SK-N-SH (cell line): ENCODE measurements around the gene ARHGEF6. TPM values are rescaled to one million over a fixed set of nuclear protein-coding genes. Genes with fewer than 3 reads are reported as not detected.

Source experiments
- CTCF ChIA-PET: fragments of 300-600, 350-600 bp; formaldehyde crosslinking; extraction: SDS; loops from one replicate; lab custom pipeline; 2021; lab: Yijun Ruan, JAX
- POLR2A ChIA-PET: fragments of 350-600 bp; sonication (Branson Sonifier 250); formaldehyde crosslinking; extraction: SDS; loops from one replicate; lab custom pipeline; 2020; ENCODE audit warnings: antibody characterized with exemption, inconsistent platforms; lab: Yijun Ruan, JAX
- DNase-seq: peaks from one replicate; pipeline ENCODE4 v3.0.0; 2012
- H2AFZ ChIP-seq: fragments of 200-600 bp; sonication (generic); 2 replicates; pipeline ENCODE4 v1.8.1; 2016; ENCODE audit warnings: antibody characterized with exemption, mild to moderate bottlenecking, low read depth
- H3F3A ChIP-seq: fragments of 200-600 bp; sonication (generic); replicated peaks from 2 replicates; pipeline ENCODE3; 2016; ENCODE audit warnings: antibody characterized with exemption, mild to moderate bottlenecking; ENCODE audit not compliant: insufficient read depth
- H3K27ac ChIP-seq, 2 experiments: fragments of 200-500 bp in 1 of 2; fragments of 200-600 bp in 1 of 2; sonication (Bioruptor generic) in 1 of 2; sonication (generic), shearing (Covaris generic) in 1 of 2; 2 replicates each; pipeline versions ENCODE4 v1.5.1 to v1.6.1; 2014 to 2016; ENCODE audit warnings: low read depth in 2 of 2, inconsistent platforms in 1 of 2, low read length in 1 of 2, mild to moderate bottlenecking in 1 of 2, mixed read lengths in 1 of 2
- H3K27me3 ChIP-seq: fragments of 200-600 bp; sonication (generic), shearing (Covaris generic); 2 replicates; pipeline ENCODE4 v1.6.1; 2016; ENCODE audit warnings: mixed run types; ENCODE audit not compliant: insufficient read depth
- H3K36me3 ChIP-seq, 2 experiments: fragments of 200-500 bp in 1 of 2; fragments of 200-600 bp in 1 of 2; sonication (Bioruptor generic) in 1 of 2; sonication (generic) in 1 of 2; replicated peaks in 1 of 2; 2 replicates each; pipeline versions ENCODE3 to v1.5.1; 2014 to 2016; ENCODE audit warnings: low read length in 1 of 2, mild to moderate bottlenecking in 1 of 2; ENCODE audit not compliant: insufficient read depth in 2 of 2, control insufficient read depth in 1 of 2
- H3K4me1 ChIP-seq, 2 experiments: fragments of 200-500 bp in 1 of 2; fragments of 200-600 bp in 1 of 2; sonication (Bioruptor generic) in 1 of 2; sonication (generic), shearing (Covaris generic) in 1 of 2; 2 replicates each; pipeline versions ENCODE4 v1.5.1 to v1.6.1; 2014 to 2016; ENCODE audit warnings: low read depth in 1 of 2, low read length in 1 of 2, mixed run types in 1 of 2; ENCODE audit not compliant: insufficient read depth in 2 of 2, control insufficient read depth in 1 of 2
- H3K4me2 ChIP-seq: fragments of 200-600 bp; sonication (generic), shearing (Covaris generic); 2 replicates; pipeline ENCODE4 v1.6.1; 2017; ENCODE audit warnings: mixed run types
- H3K4me3 ChIP-seq, 2 experiments: fragments of 200-500 bp in 1 of 2; fragments of 200-600 bp in 1 of 2; sonication (Bioruptor generic) in 1 of 2; sonication (generic), shearing (Covaris generic) in 1 of 2; 2 replicates each; pipeline versions ENCODE4 v1.5.1 to v1.8.1; 2014 to 2016; ENCODE audit warnings: low read depth in 2 of 2, inconsistent platforms in 1 of 2, low read length in 1 of 2, mild to moderate bottlenecking in 1 of 2, mixed read lengths in 1 of 2, moderate library complexity in 1 of 2
- H3K79me2 ChIP-seq: fragments of 200-600 bp; sonication (generic); 2 replicates; pipeline ENCODE4 v1.8.1; 2017; ENCODE audit warnings: mild to moderate bottlenecking; ENCODE audit not compliant: insufficient read depth
- H3K9ac ChIP-seq: fragments of 200-600 bp; sonication (generic); 2 replicates; pipeline ENCODE4 v1.6.1; 2017; ENCODE audit warnings: mixed run types
- H3K9me2 ChIP-seq: fragments of 200-600 bp; sonication (generic); 2 replicates; pipeline ENCODE4 v1.6.1; 2017; ENCODE audit warnings: mixed run types
- H3K9me3 ChIP-seq: fragments of 200-600 bp; sonication (generic); 2 replicates; pipeline ENCODE4 v1.6.1; 2017; ENCODE audit warnings: mixed run types, mild to moderate bottlenecking, moderate library complexity
- H4K20me1 ChIP-seq: fragments of 200-600 bp; sonication (generic); 2 replicates; pipeline ENCODE4 v1.6.1; 2017; ENCODE audit warnings: mild to moderate bottlenecking, mixed run types; ENCODE audit not compliant: insufficient read depth
- EZH2phosphoT487 ChIP-seq: fragments of 200-600 bp; sonication (generic); IDR thresholded peaks from 2 replicates; pipeline ENCODE4 v1.6.1; 2017; ENCODE audit warnings: low read depth, mixed run types, mild to moderate bottlenecking, antibody characterized with exemption, moderate library complexity, borderline replicate concordance
- FOSL2 ChIP-seq: IDR thresholded peaks from 2 replicates; pipeline ENCODE4 v1.4.0; 2012; ENCODE audit warnings: low read depth, mild to moderate bottlenecking, moderate library complexity, borderline replicate concordance
- IRF3 ChIP-seq: fragments of 150-350 bp; IDR thresholded peaks from 2 replicates; pipeline ENCODE4 v1.6.1; 2016; ENCODE audit warnings: mild to moderate bottlenecking, low read depth, low read length
- NFIC ChIP-seq: IDR thresholded peaks from 2 replicates; pipeline ENCODE4 v1.4.0; 2012; ENCODE audit warnings: borderline replicate concordance
- PBX3 ChIP-seq: IDR thresholded peaks from 2 replicates; pipeline ENCODE4; 2012
- POLR2AphosphoS5 ChIP-seq: IDR thresholded peaks from 2 replicates; pipeline ENCODE4 v1.6.1; 2012; ENCODE audit warnings: low read depth, low read length
- RFX5 ChIP-seq: IDR thresholded peaks from 2 replicates; pipeline ENCODE4 v1.6.1; 2012; ENCODE audit warnings: mild to moderate bottlenecking, improper control_type of control experiment, low read length
- SMC3 ChIP-seq: IDR thresholded peaks from 2 replicates; pipeline ENCODE4 v1.6.1; 2012; ENCODE audit warnings: low read depth, low read length, improper control_type of control experiment
- TEAD4 ChIP-seq: IDR thresholded peaks from 2 replicates; pipeline ENCODE4 v1.4.0; 2012; ENCODE audit warnings: mild to moderate bottlenecking, borderline replicate concordance; ENCODE audit not compliant: insufficient read depth
- USF1 ChIP-seq: IDR thresholded peaks from 2 replicates; pipeline ENCODE4 v1.4.0; 2012; ENCODE audit warnings: low read depth, borderline replicate concordance
- USF2 ChIP-seq: fragments of 150-350 bp; IDR thresholded peaks from 2 replicates; pipeline ENCODE4 v1.6.1; 2017; ENCODE audit warnings: antibody characterized with exemption, low read length, low read depth, borderline replicate concordance
- ZBTB33 ChIP-seq: IDR thresholded peaks from 2 replicates; pipeline ENCODE4 v1.4.0; 2012; ENCODE audit warnings: low read depth, borderline replicate concordance
- WGBS: methylation state at CpG from one replicate; pipeline ENCODE4 v1.1.6; 2017; ENCODE audit warnings: low lambda C conversion rate; 5-methylcytosine and 5-hydroxymethylcytosine counted together
- polyA plus RNA-seq, 3 experiments: library from polyadenylated mRNA; depleted of rRNA; stranded (reverse); fragments of >200 nt; gene quantifications; 2 replicates each; pipeline ENCODE4 v1.2.3, GENCODE V29; 2012
- TF ChIP-seq, protein P1 (sequence below): IDR thresholded peaks from 2 replicates; pipeline ENCODE4 v1.6.1; 2012; ENCODE audit warnings: mild to moderate bottlenecking, low read depth, low read length, moderate library complexity

Gene ARHGEF6
- polyA plus RNA-seq, 1 of the 3 experiments (the other 2 are of a cell fraction) = 2.7 TPM

DNA sequence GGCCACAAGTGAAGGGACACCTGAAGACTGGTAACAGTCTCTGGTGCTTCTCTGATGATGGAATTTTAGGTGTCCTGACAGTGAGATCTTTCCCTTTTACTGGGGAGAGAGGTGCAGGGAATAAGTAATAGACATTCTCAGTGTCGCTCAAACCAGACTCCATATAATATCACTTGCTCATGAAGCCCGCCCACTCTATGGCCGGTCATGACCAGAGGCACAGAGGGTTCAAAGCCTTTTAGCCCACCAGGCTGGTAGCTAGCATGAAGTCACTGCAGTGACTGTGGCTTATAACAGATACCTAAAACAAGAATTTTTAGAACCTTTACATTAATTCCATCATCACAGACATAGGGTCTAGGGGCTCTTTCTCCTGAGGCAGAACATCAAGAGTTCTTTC lies 129.9 kb downstream of the ARHGEF6 start:
- Histone ChIP-seq H2AFZ (no peak overlapping the region), H3K9me3 (no peaks in the 10 kb centered on the region), H3K9ac (no peak overlapping the region), H3F3A (no peaks in the 10 kb centered on the region), H3K27ac (no peak overlapping the region), H4K20me1 (no peaks in the 10 kb centered on the region), H3K4me3 (no peak overlapping the region), H3K27me3 (peaks cover 9% of the 10 kb centered on the region; the same call in 1 of the 2 replicates), H3K9me2 (no peaks in the 10 kb centered on the region), H3K36me3 (no peaks in the 10 kb centered on the region), H3K4me2 (no peak overlapping the region), H3K79me2 (no peaks in the 10 kb centered on the region), H3K4me1 (no peaks in the 10 kb centered on the region)
- ChIA-PET CTCF (no interaction called here), POLR2A (no interaction called here)
- no peak for TF ChIP-seq USF2
- DNase-seq = no peak
- 61% methylated on average over 3 of the region's 3 CpGs for WGBS

- H2AFZ ChIP-seq = no peak within 1 kb of the TSS
- no peak for DNase-seq
- no peaks in the 10 kb centered on the region for H3K9me3 ChIP-seq
- no peak within 1 kb of the TSS for H3K9ac ChIP-seq
- no peak within 1 kb of the TSS for H3K4me3 ChIP-seq
- CTCF ChIA-PET = no interaction called here
- TF ChIP-seq EZH2phosphoT487 = no peak
- TF ChIP-seq RFX5 = no peak
- TF ChIP-seq, protein P1, sequence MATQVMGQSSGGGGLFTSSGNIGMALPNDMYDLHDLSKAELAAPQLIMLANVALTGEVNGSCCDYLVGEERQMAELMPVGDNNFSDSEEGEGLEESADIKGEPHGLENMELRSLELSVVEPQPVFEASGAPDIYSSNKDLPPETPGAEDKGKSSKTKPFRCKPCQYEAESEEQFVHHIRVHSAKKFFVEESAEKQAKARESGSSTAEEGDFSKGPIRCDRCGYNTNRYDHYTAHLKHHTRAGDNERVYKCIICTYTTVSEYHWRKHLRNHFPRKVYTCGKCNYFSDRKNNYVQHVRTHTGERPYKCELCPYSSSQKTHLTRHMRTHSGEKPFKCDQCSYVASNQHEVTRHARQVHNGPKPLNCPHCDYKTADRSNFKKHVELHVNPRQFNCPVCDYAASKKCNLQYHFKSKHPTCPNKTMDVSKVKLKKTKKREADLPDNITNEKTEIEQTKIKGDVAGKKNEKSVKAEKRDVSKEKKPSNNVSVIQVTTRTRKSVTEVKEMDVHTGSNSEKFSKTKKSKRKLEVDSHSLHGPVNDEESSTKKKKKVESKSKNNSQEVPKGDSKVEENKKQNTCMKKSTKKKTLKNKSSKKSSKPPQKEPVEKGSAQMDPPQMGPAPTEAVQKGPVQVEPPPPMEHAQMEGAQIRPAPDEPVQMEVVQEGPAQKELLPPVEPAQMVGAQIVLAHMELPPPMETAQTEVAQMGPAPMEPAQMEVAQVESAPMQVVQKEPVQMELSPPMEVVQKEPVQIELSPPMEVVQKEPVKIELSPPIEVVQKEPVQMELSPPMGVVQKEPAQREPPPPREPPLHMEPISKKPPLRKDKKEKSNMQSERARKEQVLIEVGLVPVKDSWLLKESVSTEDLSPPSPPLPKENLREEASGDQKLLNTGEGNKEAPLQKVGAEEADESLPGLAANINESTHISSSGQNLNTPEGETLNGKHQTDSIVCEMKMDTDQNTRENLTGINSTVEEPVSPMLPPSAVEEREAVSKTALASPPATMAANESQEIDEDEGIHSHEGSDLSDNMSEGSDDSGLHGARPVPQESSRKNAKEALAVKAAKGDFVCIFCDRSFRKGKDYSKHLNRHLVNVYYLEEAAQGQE = no peak
- no peak for TF ChIP-seq ZBTB33
- TF ChIP-seq IRF3 = no peak
- no peak for TF ChIP-seq TEAD4
- TF ChIP-seq USF1 = no peak
- no peak for TF ChIP-seq NFIC
- TF ChIP-seq POLR2AphosphoS5 = no peak
- TF ChIP-seq PBX3 = no peak
- no peak for TF ChIP-seq SMC3
- no peak for TF ChIP-seq FOSL2
- H3K27ac ChIP-seq = no peak within 1 kb of the TSS
- H3K4me1 ChIP-seq = no peaks in the 10 kb centered on the region
- no peaks in the 10 kb centered on the region; the same call in 1 of the 2 replicates for H3K27me3 ChIP-seq
- no peaks in the 10 kb centered on the region for H3K79me2 ChIP-seq
- H4K20me1 ChIP-seq = no peaks in the 10 kb centered on the region
- H3F3A ChIP-seq = no peaks in the 10 kb centered on the region
- 47% methylated on average over 10 of the region's 10 CpGs for WGBS
- H3K4me2 ChIP-seq = no peak within 1 kb of the TSS
- H3K36me3 ChIP-seq = no peaks in the 10 kb centered on the region
- POLR2A ChIA-PET = no interaction called here
- no peaks in the 10 kb centered on the region for H3K9me2 ChIP-seq
Observed at GRCh38 chrX:136647677-136648360, 132.9 kb downstream of the ARHGEF6 start, which contains the start of gene CD40LG. CD40LG (plus strand) TSS chrX:136648158; CDS start chrX:136648249, 91 bp downstream.
